ENCODE measurements around the gene SRMS.

GRCh38 chr20:63498960-63499337 lies 48.6 kb downstream of the SRMS start, which contains the start of gene EEF1A2:
- no peak for TF ChIP-seq CTCF (IDR thresholded peaks at IDR 0.05)
- no peak for TF ChIP-seq POLR2A (IDR thresholded peaks at IDR 0.05)
- no peak for TF ChIP-seq POLR2AphosphoS5 (IDR thresholded peaks at IDR 0.05; ENCODE audit: insufficient read depth in 1 of 2, low read depth in 1 of 2)
